HG03108 (cell line): ENCODE measurements around the gene SPEM2.
"Not testable (repeated sequence)": the region's sequence is repeated elsewhere in the genome, so short reads cannot be mapped to it uniquely, and the experiment has no call there.

Experiments used
- ATAC-seq: cut with Tn5 transposase; IDR thresholded peaks from one replicate; pipeline ENCODE4 v1.9.1; 2021; ENCODE audit warnings: moderate library complexity; ENCODE audit not compliant: unreplicated experiment

The SPEM2 gene

GRCh38 chr17:7468804-7469389 lies 43.5 kb downstream of the SPEM2 start:
- ATAC-seq = no peak

- ATAC-seq = not testable (repeated sequence)
Observed at GRCh38 chr17:7469843-7470242, 44.4 kb downstream of the SPEM2 start.

- not testable (repeated sequence) for ATAC-seq
Observed at GRCh38 chr17:7470457-7470973, 45.1 kb downstream of the SPEM2 start.

GRCh38 chr17:7471729-7472128 lies 46.3 kb downstream of the SPEM2 start:
- ATAC-seq = no peak

GRCh38 chr17:7474767-7475166 lies 49.4 kb downstream of the SPEM2 start:
- ATAC-seq = not testable (repeated sequence)

DNA sequence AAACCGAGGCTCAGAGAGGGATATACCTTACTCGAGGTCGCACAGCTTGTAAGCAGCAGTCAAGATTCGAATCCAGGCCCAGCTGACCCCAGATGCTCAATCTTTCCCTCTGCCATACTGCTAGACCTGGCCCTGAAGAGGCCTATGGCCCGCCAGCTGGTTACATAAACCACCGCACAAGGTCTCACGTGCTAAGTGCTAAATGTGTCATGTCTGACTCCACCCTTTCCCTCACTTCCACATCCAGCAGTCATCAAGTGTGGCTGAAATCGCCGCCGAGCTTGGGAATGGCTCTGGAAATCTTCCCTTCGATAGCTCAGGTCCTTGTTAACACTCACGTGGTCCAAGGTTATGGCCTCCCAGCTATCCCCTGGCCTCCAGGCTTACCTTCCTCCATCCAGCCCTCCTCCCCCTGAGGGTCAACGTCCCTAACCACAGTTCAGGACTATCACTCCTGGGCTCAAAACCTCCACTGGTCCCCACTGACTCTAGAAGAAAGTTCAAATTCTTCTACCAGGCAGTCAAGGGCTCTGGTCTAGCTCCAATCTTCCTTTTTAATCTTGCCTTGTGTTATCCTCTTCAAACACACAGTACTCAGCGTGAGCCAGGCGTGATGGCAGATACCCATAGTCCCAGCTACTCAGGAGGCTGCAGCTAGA lies 50.5 kb downstream of the SPEM2 start:
- ATAC-seq = no peak

- ATAC-seq = no peak
Observed at GRCh38 chr17:7476494-7476893, 51.1 kb downstream of the SPEM2 start.

- no peak for ATAC-seq
Observed at GRCh38 chr17:7476951-7477350, 51.5 kb downstream of the SPEM2 start.
